K562 (cell line): Measurements from ENCODE around the gene RALGPS1. TPM values are rescaled to one million over a fixed set of nuclear protein-coding genes. Genes with fewer than 3 reads are reported as not detected.

ENCODE experiments used
- CBFA2T2 ChIP-seq: fragments of 450-650 bp; conservative IDR thresholded peaks from 2 replicates; pipeline ENCODE4 v1.6.1; 2017; ENCODE audit warnings: mild to moderate bottlenecking
- HMGXB4 ChIP-seq: sonication (generic); formaldehyde crosslinking; IDR thresholded peaks from 2 replicates; pipeline ENCODE4 v1.8.1; 2023; ENCODE audit warnings: mild to moderate bottlenecking, missing genetic modification reagents
- MGA ChIP-seq: fragments of 450-650 bp; IDR thresholded peaks from 2 replicates; pipeline ENCODE4 v1.6.1; 2016; ENCODE audit warnings: mild to moderate bottlenecking, moderate library complexity
- NCOR1 ChIP-seq: fragments of 450-650 bp; IDR thresholded peaks from 2 replicates; pipeline ENCODE4 v1.6.1; 2016; ENCODE audit warnings: mild to moderate bottlenecking, moderate library complexity
- PCBP2 ChIP-seq: fragments of 200-400 bp; formaldehyde crosslinking; IDR thresholded peaks from 2 replicates; pipeline ENCODE4 v1.6.1; 2018; ENCODE audit warnings: low read length, low read depth, mild to moderate bottlenecking, moderate library complexity; ENCODE audit not compliant: poor library complexity, severe bottlenecking
- TCFL5 ChIP-seq: fragments of 250-450 bp; sonication (Bioruptor Pico); conservative IDR thresholded peaks from 2 replicates; pipeline ENCODE4 v1.6.1; 2021; ENCODE audit warnings: mild to moderate bottlenecking, moderate library complexity, matching md5 sums
- ZBTB43 ChIP-seq: sonication (generic); formaldehyde crosslinking; IDR thresholded peaks from 2 replicates; pipeline ENCODE4 v1.8.0; 2023; ENCODE audit warnings: mild to moderate bottlenecking, missing genetic modification reagents
- ZC3H8 ChIP-seq: fragments of 450-650 bp; IDR thresholded peaks from 2 replicates; pipeline ENCODE4 v1.6.1; 2017
- ZNF121 ChIP-seq: sonication (generic); formaldehyde crosslinking; conservative IDR thresholded peaks from 2 replicates; pipeline ENCODE4 v1.8.0; 2022; ENCODE audit warnings: missing genetic modification reagents
- ZNF395 ChIP-seq: fragments of 200-800 bp; sonication (Bioruptor generic); IDR thresholded peaks from 2 replicates; pipeline ENCODE4 v1.6.1; 2017; ENCODE audit warnings: missing genetic modification characterization, missing compliant biosample characterization
- ZNF436 ChIP-seq: fragments of 250-450, 450-650 bp; sonication (Bioruptor Pico); formaldehyde crosslinking; IDR thresholded peaks from 2 replicates; pipeline ENCODE4 v1.7.0; 2020; ENCODE audit warnings: mild to moderate bottlenecking
- polyA plus RNA-seq, 8 experiments: library from polyadenylated mRNA; depleted of rRNA in 4 of 8; stranded (reverse) in 5 of 8; unstranded in 3 of 8; fragments of >200 nt; fragmentation: Nextera tagmentation in 2 of 8; fragmentation: Illumina TruSeq in 1 of 8; extraction: Ambion mirVana in 2 of 8; extraction: Trizol in 1 of 8; gene quantifications; 2 replicates each; pipeline versions ENCODE4 v1.2.1 to v1.2.3, GENCODE V29; 2011 to 2014; ENCODE audit warnings: inconsistent platforms in 1 of 8, missing spikeins in 1 of 8
- total RNA-seq, 7 experiments: library from RNA; depleted of rRNA in 6 of 7; stranded (reverse); fragments of >200 nt in 6 of 7; fragmentation: Illumina TruSeq in 2 of 7; extraction: Trizol in 2 of 7; gene quantifications; 2 replicates each; pipeline versions ENCODE4 v1.2.1 to v1.2.3, GENCODE V29; 2011 to 2021; ENCODE audit warnings: low replicate concordance in 1 of 7

Gene RALGPS1
- total and polyA plus RNA-seq, 9 of the 15 experiments (the other 6 are each of a cell fraction or from before 2014, with no cell fraction given) = 0.04 to 2.6 (median 1.5) TPM

GRCh38 chr9:127129073-127129717, 214.6 kb downstream of the RALGPS1 start (continued):
- TF ChIP-seq ZBTB43 (no peak), TCFL5 (no peak), ZNF436 (CRISPR knock-in tag) (no peak), HMGXB4 (CRISPR knock-in tag) (no peak), ZNF395 (no peak), PCBP2 (no peak), NCOR1 (peak; percentile 57; the same call in 1 of the 2 replicates), CBFA2T2 (peak; percentile 60), ZNF121 (no peak), ZC3H8 (no peak), MGA (no peak)
